UCSD-AML1 (cell line): ENCODE results near the gene KCNK13.

Experiments
- DNase-seq: peaks from one replicate; lab custom pipeline; 2025; ENCODE audit not compliant: unreplicated experiment; lab: John Stamatoyannopoulos, UW

The KCNK13 gene

GRCh38 chr14:90126260-90126659, 64.5 kb downstream of the KCNK13 start:
- DNase-seq: no peak

GRCh38 chr14:90132821-90133570, 71.2 kb downstream of the KCNK13 start:
- no peak for DNase-seq

- no peak for DNase-seq
These were observed 75.1 kb downstream of the KCNK13 start for GRCh38 chr14:90136904-90137303.

- no peak for DNase-seq
These were observed 76.0 kb downstream of the KCNK13 start for GRCh38 chr14:90137807-90138206.

GRCh38 chr14:90139199-90139598, 77.4 kb downstream of the KCNK13 start:
- DNase-seq: no peak

- DNase-seq: no peak
These were observed 78.6 kb downstream of the KCNK13 start for GRCh38 chr14:90140298-90140955.

GRCh38 chr14:90140956-90141316, 79.1 kb downstream of the KCNK13 start:
- no peak for DNase-seq

GRCh38 chr14:90153429-90153828, 91.6 kb downstream of the KCNK13 start:
- DNase-seq: no peak

- DNase-seq: no peak
These were observed 92.3 kb downstream of the KCNK13 start for GRCh38 chr14:90154110-90154509.

GRCh38 chr14:90159146-90159545, 97.4 kb downstream of the KCNK13 start:
- DNase-seq: no peak

- no peak for DNase-seq
These were observed 97.9 kb downstream of the KCNK13 start for GRCh38 chr14:90159688-90160087.

GRCh38 chr14:90161129-90161528, 99.3 kb downstream of the KCNK13 start:
- no peak for DNase-seq

GRCh38 chr14:90168425-90169105, 106.8 kb downstream of the KCNK13 start:
- no peak for DNase-seq

- no peak for DNase-seq
These were observed 113.8 kb downstream of the KCNK13 start for GRCh38 chr14:90175631-90176030.

- no peak for DNase-seq
These were observed 115.9 kb downstream of the KCNK13 start for GRCh38 chr14:90177539-90178189.

GRCh38 chr14:90179357-90179756, 117.6 kb downstream of the KCNK13 start:
- no peak for DNase-seq

- no peak for DNase-seq
These were observed 118.3 kb downstream of the KCNK13 start for GRCh38 chr14:90179809-90180779.

- no peak for DNase-seq
These were observed 122.3 kb downstream of the KCNK13 start for GRCh38 chr14:90184094-90184493.

GRCh38 chr14:90184571-90185266, 122.9 kb downstream of the KCNK13 start:
- no peak for DNase-seq

- no peak for DNase-seq
These were observed 126.8 kb downstream of the KCNK13 start for GRCh38 chr14:90188588-90188987.
